MG63 (cell line): ENCODE data around the gene PANX2. TPM values are rescaled to one million over a fixed set of nuclear protein-coding genes. Genes with fewer than 3 reads are reported as not detected.

Experiments
- DNase-seq: peaks from one replicate; pipeline ENCODE4 v3.0.0-alpha.2; 2020
- H3K27me3 ChIP-seq: fragments of 250-450 bp; sonication (Bioruptor Pico); 2 replicates; pipeline ENCODE4 v1.5.1; 2020; ENCODE audit warnings: mild to moderate bottlenecking, moderate library complexity
- H3K36me3 ChIP-seq: fragments of 250-450 bp; sonication (Bioruptor Pico); 2 replicates; pipeline ENCODE4 v1.5.1; 2020; ENCODE audit warnings: mild to moderate bottlenecking, moderate library complexity
- H3K4me3 ChIP-seq: fragments of 250-450 bp; sonication (Bioruptor Pico); 2 replicates; pipeline ENCODE4 v1.5.1; 2020; ENCODE audit warnings: mild to moderate bottlenecking, moderate library complexity
- H3K9me3 ChIP-seq: fragments of 250-450 bp; sonication (Bioruptor Pico); 2 replicates; pipeline ENCODE4 v1.5.1; 2020; ENCODE audit warnings: mild to moderate bottlenecking, moderate library complexity
- total RNA-seq: library from RNA; depleted of rRNA; stranded (reverse); fragments of >200 nt; shearing (Covaris generic); gene quantifications from 2 replicates; pipeline ENCODE4 v1.2.3, GENCODE V29; 2014; ENCODE audit warnings: low replicate concordance; rRNA removed

Gene PANX2
- total RNA-seq, 1 experiment from 2014 or later: 0.79 TPM

DNA sequence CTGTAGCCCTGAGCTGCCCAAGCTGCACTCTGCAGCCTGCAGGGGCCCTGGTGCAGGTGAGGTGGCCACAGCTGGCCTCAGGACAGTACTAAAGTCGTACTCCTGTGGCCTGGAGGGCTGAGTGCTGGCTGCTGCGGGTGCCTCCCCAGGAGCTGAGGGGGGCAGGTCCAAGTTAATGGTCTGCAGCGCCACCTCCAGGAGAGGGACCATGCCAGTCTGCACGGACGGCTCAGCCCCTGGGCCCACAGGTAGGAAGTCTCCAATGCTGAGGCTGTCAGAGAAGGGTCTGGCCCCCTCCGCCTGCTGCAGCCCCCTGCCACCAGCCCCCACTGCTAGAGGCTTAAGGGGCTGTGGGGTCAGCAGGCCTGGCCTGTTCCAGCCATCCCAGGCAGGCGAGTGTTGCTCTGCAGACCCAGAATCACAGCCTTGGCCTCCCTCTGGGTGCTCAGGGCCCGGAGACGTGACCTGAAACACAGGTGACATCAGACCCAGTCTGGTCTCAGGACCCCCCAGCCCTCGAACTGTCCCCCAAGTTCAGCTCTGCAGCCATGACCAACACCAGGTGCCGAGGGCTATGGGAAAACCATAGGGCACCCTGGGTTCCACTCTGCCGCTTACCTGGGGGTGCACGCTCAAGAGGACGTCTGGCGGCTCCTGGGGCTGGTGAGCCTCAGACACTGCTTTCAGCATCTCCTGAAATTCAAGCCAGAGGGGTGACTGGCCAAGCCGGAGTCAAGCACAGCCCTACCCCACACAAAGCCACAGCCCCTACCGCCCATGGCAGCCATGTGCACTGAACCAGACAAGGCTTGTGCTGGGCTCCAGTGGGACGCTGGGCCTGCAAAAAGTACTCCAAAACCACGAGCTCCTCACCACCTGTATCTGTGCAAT, 51.1 kb downstream of the PANX2 start:
- Histone ChIP-seq H3K27me3 (no peaks in the 10 kb centered on the region), H3K36me3 (peaks cover 27% of the 10 kb centered on the region), H3K4me3 (no peak overlapping the region), H3K9me3 (no peaks in the 10 kb centered on the region)
- DNase-seq: no peak

DNA sequence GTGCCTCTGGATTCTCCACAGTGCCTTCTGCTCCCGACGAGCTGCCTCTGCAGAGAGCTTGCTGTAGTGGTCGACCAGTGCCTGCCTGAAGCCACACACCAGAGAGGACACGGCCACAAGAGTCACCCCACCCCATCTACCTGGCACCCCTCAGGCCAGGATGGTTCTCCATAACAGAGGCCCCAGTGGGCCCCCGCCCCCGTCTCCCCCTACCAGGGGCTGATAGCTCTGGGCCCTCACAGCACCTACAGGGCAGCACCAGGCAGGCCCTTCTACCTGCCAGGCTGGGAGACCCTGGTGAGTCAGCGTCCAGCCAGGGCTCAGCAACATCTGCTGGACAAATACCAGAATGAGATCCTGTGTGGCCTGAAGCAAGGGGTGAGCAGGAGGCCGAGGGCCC, 52.0 kb downstream of the PANX2 start:
- Histone ChIP-seq H3K4me3 (no peak overlapping the region), H3K27me3 (no peaks in the 10 kb centered on the region), H3K36me3 (peaks cover 22% of the 10 kb centered on the region), H3K9me3 (no peaks in the 10 kb centered on the region)
- DNase-seq: no peak

DNA sequence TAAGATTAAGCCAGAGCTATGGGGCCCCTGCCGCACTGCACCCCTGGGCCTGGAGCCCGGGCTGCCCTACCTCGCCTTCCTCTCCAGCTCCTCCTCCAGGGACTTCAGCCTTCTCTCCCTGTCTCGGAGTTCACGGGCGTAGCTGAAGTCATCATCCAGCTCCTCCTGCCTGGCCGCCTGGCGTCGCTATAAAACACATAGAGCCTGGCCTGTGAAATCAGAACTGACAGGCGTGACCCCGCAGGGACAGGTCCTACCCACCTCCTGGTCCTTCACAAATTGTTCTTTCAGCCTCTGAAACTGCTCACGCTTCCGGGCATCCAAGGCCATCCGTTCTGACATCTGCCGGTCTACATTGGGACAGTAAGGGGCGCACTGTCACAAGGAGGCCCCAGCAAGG, 53.5 kb downstream of the PANX2 start:
- H3K9me3 ChIP-seq: no peaks in the 10 kb centered on the region
- no peak for DNase-seq
- no peak overlapping the region for H3K4me3 ChIP-seq
- peaks cover 8% of the 10 kb centered on the region; the same call in 1 of the 2 replicates for H3K36me3 ChIP-seq
- no peaks in the 10 kb centered on the region for H3K27me3 ChIP-seq

DNA sequence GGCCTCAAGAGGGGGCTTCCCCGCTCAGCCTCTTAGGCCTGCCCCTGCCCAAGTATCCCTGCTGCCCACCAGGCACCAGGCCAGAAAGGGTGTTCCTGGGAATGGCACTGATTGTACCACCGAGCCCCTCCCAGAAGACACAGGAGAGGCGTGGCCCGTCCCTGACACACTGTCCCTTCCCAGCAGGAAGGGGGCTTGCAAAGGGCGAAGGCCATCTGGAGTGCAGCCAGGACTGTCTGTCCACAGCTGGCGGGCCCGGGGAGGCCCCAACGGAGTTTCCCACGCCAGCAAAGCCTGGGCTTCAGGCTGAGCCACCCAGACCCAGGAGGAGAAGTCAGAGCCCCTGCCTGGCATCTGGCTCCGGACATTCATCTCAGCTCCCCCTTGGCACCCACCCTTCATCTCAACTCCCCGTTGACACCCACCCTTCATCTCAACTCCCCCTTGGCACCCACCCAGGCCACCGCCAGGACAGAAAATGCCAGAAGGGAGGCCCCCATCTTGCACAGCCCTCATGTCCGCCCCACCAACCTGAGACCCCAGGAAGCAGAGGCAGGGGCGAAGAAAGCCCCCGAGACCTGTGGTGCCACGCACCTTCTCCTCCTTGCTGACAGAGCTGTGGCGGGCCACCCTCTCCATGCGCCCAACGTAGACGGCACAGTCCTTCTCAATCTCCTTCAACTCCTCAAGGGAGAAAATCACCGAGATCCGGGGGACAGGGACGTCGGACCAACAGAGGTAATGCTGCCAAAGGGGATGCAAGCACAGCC, 54.9 kb downstream of the PANX2 start:
- Histone ChIP-seq H3K4me3 (no peak overlapping the region), H3K36me3 (peaks cover 4% of the 10 kb centered on the region; the same call in 1 of the 2 replicates), H3K27me3 (no peaks in the 10 kb centered on the region), H3K9me3 (no peaks in the 10 kb centered on the region)
- DNase-seq: no peak

DNA sequence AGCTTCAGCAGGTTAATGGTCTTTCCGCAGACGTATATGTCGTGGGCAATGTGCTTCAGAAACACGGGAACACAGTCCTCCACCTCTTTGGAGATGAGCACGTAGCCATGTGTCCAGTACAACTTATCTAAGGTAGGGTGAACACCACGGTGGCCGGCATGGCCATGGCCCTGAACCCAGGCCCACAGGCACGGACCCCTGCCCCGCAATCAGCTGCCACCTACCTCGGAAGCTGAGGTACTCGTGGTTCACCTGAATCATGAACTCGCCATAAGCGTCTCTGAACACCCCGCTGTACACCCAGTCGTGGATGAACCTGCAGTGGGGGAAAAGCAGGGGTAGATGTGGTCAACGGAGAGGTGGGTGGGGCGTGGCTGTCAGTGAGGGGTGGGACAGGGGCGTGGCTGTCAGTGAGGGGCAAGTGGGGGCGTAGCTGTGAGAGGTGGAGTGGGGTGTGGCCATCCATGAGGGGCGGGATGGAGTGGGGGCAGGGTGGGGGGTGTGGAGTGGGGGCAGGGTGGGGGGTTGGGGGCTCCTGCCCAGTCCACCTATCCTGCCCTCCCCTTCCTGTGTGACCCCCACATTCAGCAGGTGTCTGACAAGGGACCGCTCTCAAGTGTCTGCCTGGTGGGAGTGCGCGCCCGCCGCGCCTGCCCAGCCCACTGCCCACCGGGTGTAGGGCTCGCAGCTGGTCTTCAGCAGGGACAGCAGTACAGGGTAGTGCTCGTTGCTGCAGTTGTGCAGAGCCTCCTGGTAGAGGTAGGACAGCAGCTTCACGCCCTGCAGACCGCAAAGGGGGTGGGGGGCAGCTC, 55.7 kb downstream of the PANX2 start:
- DNase-seq: no peak
- peaks cover 4% of the 10 kb centered on the region; the same call in 1 of the 2 replicates for H3K36me3 ChIP-seq

DNA sequence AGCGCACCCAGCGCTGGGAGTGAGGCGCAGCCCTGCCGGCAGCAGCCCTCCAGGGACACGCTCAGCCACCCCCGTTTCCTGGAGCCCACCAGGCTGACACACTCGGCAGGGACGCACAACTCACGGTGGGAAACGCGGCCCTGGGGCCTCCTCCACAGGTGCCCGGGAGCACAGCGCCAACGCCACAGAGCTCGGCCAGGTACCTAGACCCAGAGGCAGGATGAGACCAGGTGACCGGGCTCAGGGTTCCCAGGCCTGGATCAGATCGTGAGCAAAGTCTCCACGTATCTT, 56.3 kb downstream of the PANX2 start:
- DNase-seq: no peak
- H3K4me3 ChIP-seq: no peak overlapping the region
- H3K9me3 ChIP-seq: no peaks in the 10 kb centered on the region
- H3K27me3 ChIP-seq: no peaks in the 10 kb centered on the region
- H3K36me3 ChIP-seq: peaks cover 4% of the 10 kb centered on the region; the same call in 1 of the 2 replicates

More for the DNA sequence above, 55.7 kb downstream of the PANX2 start:
- H3K4me3 ChIP-seq: no peak overlapping the region
- H3K27me3 ChIP-seq: no peaks in the 10 kb centered on the region
- no peaks in the 10 kb centered on the region for H3K9me3 ChIP-seq

DNA sequence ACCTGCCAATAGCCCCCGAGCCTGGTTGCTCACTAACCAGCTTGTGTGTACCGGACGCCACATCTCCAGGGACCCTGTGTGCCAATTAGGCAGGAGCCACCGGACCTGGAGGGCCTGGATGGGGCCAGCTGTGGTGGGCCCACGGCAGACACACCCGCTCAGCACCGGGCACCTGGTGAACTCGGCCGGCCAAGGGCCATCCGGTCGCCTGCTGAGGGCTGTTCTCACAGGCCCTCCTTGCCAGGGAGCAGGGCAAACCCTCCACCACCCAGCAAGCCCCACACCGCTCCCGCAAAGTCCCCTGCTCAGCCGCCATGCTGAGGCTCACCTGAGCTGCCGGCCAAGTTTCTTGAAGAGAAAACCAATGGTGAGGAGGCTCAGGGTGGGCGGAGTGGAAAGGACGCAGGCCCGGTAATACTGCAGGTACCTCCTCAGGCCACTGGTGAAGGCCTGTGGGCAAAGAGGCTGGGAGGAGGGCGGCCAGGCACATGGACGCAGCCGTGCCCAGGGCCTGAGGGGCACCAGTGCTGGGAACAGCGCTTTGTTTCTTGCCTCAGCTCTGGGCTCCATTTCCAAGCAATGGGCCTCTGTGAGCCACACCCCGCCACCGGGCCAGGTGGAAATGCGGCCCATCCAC, 57.2 kb downstream of the PANX2 start:
- H3K27me3 ChIP-seq: no peaks in the 10 kb centered on the region
- DNase-seq: no peak
- no peak overlapping the region for H3K4me3 ChIP-seq
- H3K9me3 ChIP-seq: no peaks in the 10 kb centered on the region
- peaks cover 4% of the 10 kb centered on the region; the same call in 1 of the 2 replicates for H3K36me3 ChIP-seq

DNA sequence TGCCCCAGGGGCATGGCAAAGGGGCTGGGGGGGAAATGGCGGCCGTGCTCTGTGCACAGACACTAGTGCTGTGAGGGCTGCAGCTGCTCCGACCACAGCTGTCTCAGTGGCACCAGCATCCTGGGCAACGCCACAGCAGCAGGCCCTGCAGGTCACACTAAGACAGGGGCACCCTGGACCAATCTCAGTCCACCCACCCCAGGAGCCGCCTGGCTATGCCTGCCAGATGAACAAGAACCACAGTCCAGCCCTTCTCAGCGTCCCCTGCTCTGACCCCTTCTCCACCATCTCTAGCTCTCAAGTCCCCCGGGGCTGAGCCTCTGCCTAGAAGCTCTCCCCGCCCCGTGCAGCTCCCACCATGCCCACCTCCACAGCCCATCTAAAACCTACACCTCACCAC, 57.8 kb downstream of the PANX2 start:
- Histone ChIP-seq H3K27me3 (no peaks in the 10 kb centered on the region), H3K36me3 (peaks cover 4% of the 10 kb centered on the region; the same call in 1 of the 2 replicates), H3K9me3 (no peaks in the 10 kb centered on the region), H3K4me3 (no peak overlapping the region)
- no peak for DNase-seq

DNA sequence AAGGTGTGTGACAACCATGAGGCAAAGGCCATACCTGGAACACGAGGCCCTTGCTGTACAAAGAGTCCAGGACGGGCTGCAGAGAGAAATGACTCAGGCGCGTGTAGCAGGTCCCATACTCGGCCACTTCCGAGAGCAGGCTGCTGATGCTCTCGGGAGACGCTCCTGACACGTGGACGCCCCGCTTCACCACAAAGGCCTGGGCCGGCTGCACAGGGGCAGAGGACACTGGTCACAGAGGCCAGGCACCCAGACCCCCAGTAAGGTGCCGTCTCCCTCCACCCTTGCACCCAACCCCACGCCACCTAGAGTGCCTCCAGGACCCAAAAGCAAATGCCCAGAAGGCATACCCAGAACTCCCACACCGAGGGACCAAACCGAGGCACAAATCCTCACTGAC, 58.8 kb downstream of the PANX2 start:
- Histone ChIP-seq H3K27me3 (no peaks in the 10 kb centered on the region), H3K36me3 (no peaks in the 10 kb centered on the region; the same call in 1 of the 2 replicates), H3K9me3 (no peaks in the 10 kb centered on the region), H3K4me3 (no peak overlapping the region)
- no peak for DNase-seq

Other genes with a start within 250 kb of the PANX2 start
- 29.3 and 37.1 TPM in 2 replicates for gene PIM3, start 210.0 kb upstream of the PANX2 start, total RNA-seq
- not detected in 2 replicates for gene IL17REL, start 158.0 kb upstream of the PANX2 start, total RNA-seq
- gene TTLL8, start 112.4 kb upstream of the PANX2 start, total RNA-seq: not detected in 2 replicates
- gene MLC1, start 85.3 kb upstream of the PANX2 start, total RNA-seq: not detected in 2 replicates
- not detected in 2 replicates for gene MOV10L1, start 80.7 kb upstream of the PANX2 start, total RNA-seq
- 38.8 and 49.9 TPM in 2 replicates for gene TRABD, start 15.2 kb downstream of the PANX2 start, total RNA-seq
- 6.5 and 13.8 TPM in 2 replicates for gene SELENOO, start 30.3 kb downstream of the PANX2 start, total RNA-seq
- 11.8 and 17.2 TPM in 2 replicates for gene TUBGCP6, start 74.3 kb downstream of the PANX2 start, total RNA-seq
- gene HDAC10, start 80.5 kb downstream of the PANX2 start, total RNA-seq: 8.5 and 21.5 TPM in 2 replicates
- 54.4 and 58.0 TPM in 2 replicates for gene MAPK12, start 91.0 kb downstream of the PANX2 start, total RNA-seq
- 15.0 and 27.8 TPM in 2 replicates for gene MAPK11, start 99.6 kb downstream of the PANX2 start, total RNA-seq
- gene PLXNB2, start 136.9 kb downstream of the PANX2 start, total RNA-seq: 65.6 and 80.7 TPM in 2 replicates
- 0.15 and 0.46 TPM in 2 replicates for gene DENND6B, start 156.3 kb downstream of the PANX2 start, total RNA-seq
- 31.0 and 37.4 TPM in 2 replicates for gene PPP6R2, start 172.6 kb downstream of the PANX2 start, total RNA-seq